WTC11 (cell line): Measurements from ENCODE around the gene SPTB.

ENCODE experiments used
- CBFB ChIP-seq: sonication (generic); formaldehyde crosslinking; IDR thresholded peaks from 2 replicates; pipeline ENCODE4 v1.8.1; 2022; ENCODE audit warnings: mild to moderate bottlenecking, low read depth, missing genetic modification reagents
- CTCF ChIP-seq: fragments of 200-600 bp; IDR thresholded peaks from 2 replicates; pipeline ENCODE4 v1.8.0; 2022; ENCODE audit warnings: antibody characterized with exemption
- E2F1 ChIP-seq: sonication (generic); formaldehyde crosslinking; IDR thresholded peaks from 2 replicates; pipeline ENCODE4 v1.8.0; 2022; ENCODE audit warnings: mild to moderate bottlenecking, missing genetic modification reagents
- ELF4 ChIP-seq: sonication (generic); formaldehyde crosslinking; IDR thresholded peaks from 2 replicates; pipeline ENCODE4 v1.8.1; 2022; ENCODE audit warnings: low read depth, mild to moderate bottlenecking, moderate library complexity, missing genetic modification reagents
- GABPB1 ChIP-seq: sonication (generic); formaldehyde crosslinking; IDR thresholded peaks from 2 replicates; pipeline ENCODE4 v1.8.1; 2023; ENCODE audit warnings: mild to moderate bottlenecking, missing genetic modification reagents

- TF ChIP-seq E2F1 (CRISPR knock-in tag) = no peak
- TF ChIP-seq CTCF = no peak
- TF ChIP-seq GABPB1 = no peak
- TF ChIP-seq CBFB (CRISPR knock-in tag) = no peak
- no peak for TF ChIP-seq ELF4 (CRISPR knock-in tag)
Observed at GRCh38 chr14:64728106-64728505, 151.6 kb downstream of the SPTB start.
